ENCODE measurements around the gene HEMGN.

The HEMGN gene

DNA sequence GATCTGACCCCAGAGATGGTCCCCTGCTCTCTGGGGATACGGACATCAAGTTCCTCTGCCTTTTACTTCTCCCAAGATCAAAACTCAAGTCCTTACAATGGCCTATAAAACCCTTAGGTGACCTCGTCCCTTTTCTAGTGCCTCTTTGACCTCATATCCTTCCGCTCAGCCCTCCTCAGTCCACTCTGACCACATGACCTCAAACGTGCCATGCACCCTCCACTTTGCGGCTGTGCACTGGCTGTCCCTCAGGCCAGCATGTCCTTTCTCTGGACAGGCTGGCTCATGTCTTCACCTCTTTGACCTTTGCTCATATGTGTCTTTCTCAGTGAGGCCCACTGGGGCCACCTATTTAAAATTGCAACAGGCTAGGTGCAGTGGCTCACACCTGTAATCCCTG is 30.3 kb downstream of the HEMGN start:
- Histone ChIP-seq H3K9me3 (ENCODE audit: severe bottlenecking) (no peaks in the 10 kb centered on the region), H3K27ac (no peak overlapping the region), H3K27me3 (ENCODE audit: insufficient read depth, low read depth, severe bottlenecking) (no peaks in the 10 kb centered on the region), H3K36me3 (peaks cover 42% of the 10 kb centered on the region), H3K4me3 (ENCODE audit: low read depth, low read length) (no peak overlapping the region)
- no peak for DNase-seq
- TF ChIP-seq, protein P1, sequence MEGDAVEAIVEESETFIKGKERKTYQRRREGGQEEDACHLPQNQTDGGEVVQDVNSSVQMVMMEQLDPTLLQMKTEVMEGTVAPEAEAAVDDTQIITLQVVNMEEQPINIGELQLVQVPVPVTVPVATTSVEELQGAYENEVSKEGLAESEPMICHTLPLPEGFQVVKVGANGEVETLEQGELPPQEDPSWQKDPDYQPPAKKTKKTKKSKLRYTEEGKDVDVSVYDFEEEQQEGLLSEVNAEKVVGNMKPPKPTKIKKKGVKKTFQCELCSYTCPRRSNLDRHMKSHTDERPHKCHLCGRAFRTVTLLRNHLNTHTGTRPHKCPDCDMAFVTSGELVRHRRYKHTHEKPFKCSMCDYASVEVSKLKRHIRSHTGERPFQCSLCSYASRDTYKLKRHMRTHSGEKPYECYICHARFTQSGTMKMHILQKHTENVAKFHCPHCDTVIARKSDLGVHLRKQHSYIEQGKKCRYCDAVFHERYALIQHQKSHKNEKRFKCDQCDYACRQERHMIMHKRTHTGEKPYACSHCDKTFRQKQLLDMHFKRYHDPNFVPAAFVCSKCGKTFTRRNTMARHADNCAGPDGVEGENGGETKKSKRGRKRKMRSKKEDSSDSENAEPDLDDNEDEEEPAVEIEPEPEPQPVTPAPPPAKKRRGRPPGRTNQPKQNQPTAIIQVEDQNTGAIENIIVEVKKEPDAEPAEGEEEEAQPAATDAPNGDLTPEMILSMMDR (IDR thresholded peaks at IDR 0.05; ENCODE audit: low read depth, low read length) = no peak

DNA sequence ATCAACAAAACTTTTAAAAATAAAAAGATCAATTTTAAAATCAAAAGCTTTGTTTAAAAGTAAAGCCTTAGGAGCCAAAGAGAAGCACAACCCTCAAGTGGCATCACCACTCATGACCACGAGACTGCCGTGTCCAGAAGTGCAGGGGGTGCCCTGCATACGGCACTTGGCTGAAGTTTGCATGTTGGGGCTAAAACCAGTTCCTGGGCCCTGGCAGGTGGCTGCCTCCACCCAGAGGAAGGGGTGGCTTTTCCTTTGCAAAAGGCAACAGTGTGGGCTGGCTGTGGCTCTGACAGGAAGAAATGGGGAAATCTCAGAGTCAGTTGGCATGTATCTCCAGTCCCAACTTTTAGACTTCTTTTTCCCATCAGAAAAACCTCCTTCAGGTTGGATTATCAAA is 30.9 kb downstream of the HEMGN start:
- TF ChIP-seq, protein P1 (IDR thresholded peaks at IDR 0.05; ENCODE audit: low read depth, low read length) = no peak
- Histone ChIP-seq H3K27me3 (ENCODE audit: insufficient read depth, low read depth, severe bottlenecking) (no peaks in the 10 kb centered on the region), H3K27ac (no peak overlapping the region), H3K4me3 (ENCODE audit: low read depth, low read length) (no peak overlapping the region), H3K36me3 (peaks cover 41% of the 10 kb centered on the region), H3K9me3 (ENCODE audit: severe bottlenecking) (no peaks in the 10 kb centered on the region)
- DNase-seq = no peak

DNA sequence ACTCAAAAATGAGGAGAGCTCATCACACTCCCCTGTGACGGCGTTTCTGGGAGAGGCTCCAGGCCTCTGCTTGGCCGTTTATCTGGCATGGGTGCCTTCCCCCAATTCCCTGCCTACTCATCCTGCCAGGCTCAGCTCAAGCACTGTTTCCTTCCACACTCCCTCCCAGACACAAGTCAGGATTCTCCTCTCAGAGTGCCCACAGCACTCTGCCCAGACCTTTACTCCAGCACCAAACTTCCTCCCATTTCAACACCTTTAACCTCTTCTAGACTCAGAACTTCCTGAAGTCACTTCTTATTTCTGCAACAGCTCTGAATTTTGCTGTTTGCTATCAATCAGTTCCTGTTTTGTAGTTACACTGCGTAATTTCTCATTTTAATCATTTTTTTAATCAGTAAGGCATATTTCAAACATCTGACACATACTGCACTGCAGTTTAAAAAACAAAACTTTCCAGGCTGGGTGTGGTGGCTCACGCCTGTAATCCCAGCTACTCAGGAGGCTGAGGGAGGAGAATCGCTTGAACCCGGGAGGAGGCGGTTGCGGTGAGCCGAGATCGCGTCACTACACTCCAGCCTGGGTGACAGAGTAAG is 31.6 kb downstream of the HEMGN start:
- H3K4me3 ChIP-seq (ENCODE audit: low read depth, low read length) = no peak overlapping the region
- TF ChIP-seq, protein P1 (IDR thresholded peaks at IDR 0.05; ENCODE audit: low read depth, low read length) = no peak
- no peaks in the 10 kb centered on the region for H3K27me3 ChIP-seq (ENCODE audit: insufficient read depth, low read depth, severe bottlenecking)
- H3K36me3 ChIP-seq = peaks cover 41% of the 10 kb centered on the region
- DNase-seq = no peak
- H3K27ac ChIP-seq = no peak overlapping the region
- H3K9me3 ChIP-seq (ENCODE audit: severe bottlenecking) = no peaks in the 10 kb centered on the region

DNA sequence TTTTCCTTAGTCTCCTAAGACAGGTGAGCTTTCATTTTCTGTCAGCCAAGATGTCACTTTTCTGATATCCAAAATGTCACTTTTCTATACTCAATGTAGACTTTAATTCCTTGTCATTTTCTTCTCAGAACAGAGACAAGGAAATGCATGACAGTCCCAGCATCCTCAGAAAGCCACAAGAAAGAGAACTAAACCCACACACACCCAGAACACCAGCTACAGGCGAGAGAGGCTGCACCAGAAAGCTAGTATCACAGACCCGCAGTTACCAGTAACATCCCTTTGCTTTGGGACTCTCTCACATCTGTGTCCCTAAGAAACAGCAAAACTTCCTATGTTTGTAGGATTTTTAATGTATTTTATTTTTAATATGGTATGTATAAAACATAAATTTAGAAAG is 32.7 kb downstream of the HEMGN start:
- Histone ChIP-seq H3K9me3 (ENCODE audit: severe bottlenecking) (no peaks in the 10 kb centered on the region), H3K27ac (no peak overlapping the region), H3K4me3 (ENCODE audit: low read depth, low read length) (no peak overlapping the region), H3K36me3 (peaks cover 43% of the 10 kb centered on the region), H3K27me3 (ENCODE audit: insufficient read depth, low read depth, severe bottlenecking) (no peaks in the 10 kb centered on the region)
- TF ChIP-seq, protein P1 (IDR thresholded peaks at IDR 0.05; ENCODE audit: low read depth, low read length) = no peak
- DNase-seq = no peak

DNA sequence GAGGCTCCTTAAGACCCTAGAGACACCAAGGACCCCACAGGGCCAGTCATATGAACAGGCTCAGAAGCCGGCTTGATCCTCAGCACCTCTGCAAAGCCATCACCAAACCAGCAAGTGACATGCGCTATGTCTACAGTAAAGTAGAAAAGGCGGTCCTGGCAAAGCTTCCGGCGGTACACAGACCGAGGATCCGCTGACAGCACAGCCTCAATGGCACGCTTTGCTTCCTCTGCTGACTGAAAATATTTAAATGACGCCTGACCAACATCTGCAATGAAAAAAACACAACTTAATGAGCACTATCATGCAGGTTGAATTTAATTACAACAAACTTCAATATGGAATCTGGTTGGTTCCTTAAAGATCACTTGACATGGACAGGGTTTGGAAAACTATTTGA is 33.2 kb downstream of the HEMGN start:
- peaks cover 38% of the 10 kb centered on the region for H3K36me3 ChIP-seq
- H3K27ac ChIP-seq = no peak overlapping the region
- H3K27me3 ChIP-seq (ENCODE audit: insufficient read depth, low read depth, severe bottlenecking) = no peaks in the 10 kb centered on the region
- no peak for DNase-seq
- no peak overlapping the region for H3K4me3 ChIP-seq (ENCODE audit: low read depth, low read length)
- TF ChIP-seq, protein P1 (IDR thresholded peaks at IDR 0.05; ENCODE audit: low read depth, low read length) = no peak
- no peaks in the 10 kb centered on the region for H3K9me3 ChIP-seq (ENCODE audit: severe bottlenecking)

DNA sequence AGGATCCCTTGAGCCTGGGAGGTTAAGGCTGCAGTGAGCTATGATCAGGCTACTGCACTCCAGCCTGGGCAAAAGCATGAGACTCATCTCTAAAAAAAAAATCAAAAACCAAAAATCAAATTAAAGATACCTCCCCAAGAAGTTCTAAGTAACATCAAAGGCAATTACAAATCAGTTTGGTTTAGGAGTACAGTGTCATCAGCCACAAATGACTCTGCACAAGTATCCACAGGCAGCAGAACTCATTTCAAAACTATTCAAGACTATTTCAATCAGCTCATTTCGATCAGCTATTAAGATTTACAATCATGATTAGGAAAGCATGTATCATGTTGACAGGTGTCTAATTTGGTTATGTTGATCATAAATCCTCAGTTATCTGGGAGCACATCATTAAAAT is 34.8 kb downstream of the HEMGN start:
- H3K36me3 ChIP-seq = peaks cover 25% of the 10 kb centered on the region
- DNase-seq = no peak
- H3K27ac ChIP-seq = no peak overlapping the region
- no peak overlapping the region for H3K4me3 ChIP-seq (ENCODE audit: low read depth, low read length)
- H3K27me3 ChIP-seq (ENCODE audit: insufficient read depth, low read depth, severe bottlenecking) = no peaks in the 10 kb centered on the region
- TF ChIP-seq, protein P1 (IDR thresholded peaks at IDR 0.05; ENCODE audit: low read depth, low read length) = no peak
- no peaks in the 10 kb centered on the region for H3K9me3 ChIP-seq (ENCODE audit: severe bottlenecking)

All from WERI-Rb-1 (cell line).